Tibial artery (tissue), 4 donors: Measurements from ENCODE around the gene SMIM38.

Experiments used
- DNase-seq, 2 donors: peaks; one replicate each; pipeline ENCODE4 v3.0.0-alpha.2; 2019
- H3K27ac ChIP-seq, 2 donors: fragments of 200-600 bp; sonication (generic) in 1 of 2; 1 replicate in 1 of 2; 2 replicates in 1 of 2; pipeline ENCODE4 v1.5.1; 2018 to 2019; ENCODE audit warnings: mild to moderate bottlenecking in 1 of 2
- H3K27me3 ChIP-seq, 2 donors: fragments of 200-600 bp; sonication (generic) in 1 of 2; one replicate each; pipeline versions ENCODE4 v1.5.1 to v1.6.0; 2016 to 2019
- H3K36me3 ChIP-seq, 3 donors: fragments of 200-600 bp; sonication (generic) in 2 of 3; one replicate each; pipeline ENCODE4 v1.5.1; 2016 to 2019; ENCODE audit warnings: mild to moderate bottlenecking in 2 of 3
- H3K4me1 ChIP-seq, 4 donors: fragments of 200-600 bp; sonication (generic) in 2 of 4; 1 replicate in 3 of 4; 2 replicates in 1 of 4; pipeline ENCODE4 v1.5.1; 2016 to 2019
- H3K4me3 ChIP-seq, 2 donors: fragments of 200-600 bp; sonication (generic) in 1 of 2; 1 replicate in 1 of 2; 2 replicates in 1 of 2; pipeline ENCODE4 v1.5.1; 2018 to 2019; ENCODE audit warnings: mild to moderate bottlenecking in 2 of 2
- H3K9me3 ChIP-seq, 3 donors: fragments of 200-600 bp; sonication (generic) in 1 of 3; one replicate each; pipeline ENCODE4 v1.5.1; 2016 to 2019
- intact Hi-C: fragments of 100-400 bp; cut with DNase I; formaldehyde crosslinking; loops from one replicate; pipeline ENCODE4 v1.15.0; 2023; ENCODE audit warnings: low total_unique reads
- TF ChIP-seq, protein P1 (sequence below), 2 experiments: fragments of 200-600 bp in 1 of 2; fragments of 450-650 bp in 1 of 2; IDR thresholded peaks; one replicate each; pipeline ENCODE4 v1.5.1; 2017 to 2019; ENCODE audit warnings: antibody characterized with exemption in 2 of 2, mild to moderate bottlenecking in 1 of 2, moderate library complexity in 1 of 2

The SMIM38 gene

DNA sequence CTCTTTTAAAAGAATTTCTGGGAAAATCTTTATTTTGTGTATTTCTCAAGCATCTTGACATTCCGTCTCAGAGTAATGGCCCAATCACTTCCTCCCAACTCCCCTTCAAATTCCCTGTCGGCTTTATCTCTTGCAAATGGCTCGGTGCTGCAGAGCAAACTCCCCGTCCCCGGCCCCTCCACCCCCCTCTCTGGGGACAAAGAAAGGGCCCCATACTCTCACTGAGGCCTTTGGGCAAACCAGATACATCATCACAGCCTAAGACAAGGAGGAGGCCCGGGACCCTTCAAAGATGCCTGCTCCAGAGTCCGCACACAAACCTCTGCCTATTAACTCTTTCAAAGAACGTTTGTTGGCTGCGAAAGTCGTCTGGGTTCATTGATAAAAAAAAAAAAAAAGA, 3.9 kb upstream of the SMIM38 start:
- H3K4me1 ChIP-seq, result peaks cover 0 to 10% (median 4%) of the 10 kb centered on the region in 4 donors
- H3K27ac ChIP-seq, result no peak overlapping the region

DNA sequence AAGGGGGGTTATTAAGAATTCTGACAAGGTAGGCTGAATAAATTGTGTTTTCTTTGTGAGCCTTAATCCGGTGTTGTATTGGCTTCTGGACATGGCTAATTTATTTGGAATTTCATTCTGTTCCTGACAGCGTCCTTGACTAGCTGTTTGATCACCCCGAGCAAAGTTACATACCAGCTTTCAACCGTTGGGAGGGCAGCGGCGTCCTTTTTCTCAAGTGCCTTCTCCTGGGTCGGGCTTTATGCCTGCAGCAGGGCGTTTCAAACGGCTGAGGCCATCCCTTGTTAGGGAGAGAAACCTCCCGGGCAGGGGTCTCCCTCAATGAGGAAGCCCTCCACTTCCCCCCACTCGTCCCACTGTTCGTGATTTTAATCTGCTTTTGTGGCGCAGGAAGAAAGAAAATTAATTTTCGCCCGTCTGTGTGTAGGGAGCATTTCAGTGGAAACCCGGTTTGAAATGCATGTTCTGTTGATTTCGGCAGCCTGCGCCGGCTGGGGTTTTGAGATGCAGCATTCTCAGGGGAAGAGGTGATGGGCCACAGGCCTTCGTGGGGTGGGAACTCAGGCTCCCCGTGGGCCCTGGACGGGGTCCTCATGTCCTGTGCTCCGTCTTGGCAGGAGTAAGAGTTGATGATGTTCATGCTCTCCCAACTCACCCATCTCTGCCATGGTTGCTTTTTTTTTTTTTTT, 2.9 kb upstream of the SMIM38 start:
- H3K4me3 ChIP-seq, result no peak overlapping the region
- H3K27ac ChIP-seq, result no peak overlapping the region
- no peaks in the 10 kb centered on the region for H3K9me3 ChIP-seq
- TF ChIP-seq, protein P1, sequence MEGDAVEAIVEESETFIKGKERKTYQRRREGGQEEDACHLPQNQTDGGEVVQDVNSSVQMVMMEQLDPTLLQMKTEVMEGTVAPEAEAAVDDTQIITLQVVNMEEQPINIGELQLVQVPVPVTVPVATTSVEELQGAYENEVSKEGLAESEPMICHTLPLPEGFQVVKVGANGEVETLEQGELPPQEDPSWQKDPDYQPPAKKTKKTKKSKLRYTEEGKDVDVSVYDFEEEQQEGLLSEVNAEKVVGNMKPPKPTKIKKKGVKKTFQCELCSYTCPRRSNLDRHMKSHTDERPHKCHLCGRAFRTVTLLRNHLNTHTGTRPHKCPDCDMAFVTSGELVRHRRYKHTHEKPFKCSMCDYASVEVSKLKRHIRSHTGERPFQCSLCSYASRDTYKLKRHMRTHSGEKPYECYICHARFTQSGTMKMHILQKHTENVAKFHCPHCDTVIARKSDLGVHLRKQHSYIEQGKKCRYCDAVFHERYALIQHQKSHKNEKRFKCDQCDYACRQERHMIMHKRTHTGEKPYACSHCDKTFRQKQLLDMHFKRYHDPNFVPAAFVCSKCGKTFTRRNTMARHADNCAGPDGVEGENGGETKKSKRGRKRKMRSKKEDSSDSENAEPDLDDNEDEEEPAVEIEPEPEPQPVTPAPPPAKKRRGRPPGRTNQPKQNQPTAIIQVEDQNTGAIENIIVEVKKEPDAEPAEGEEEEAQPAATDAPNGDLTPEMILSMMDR (IDR thresholded peaks at IDR 0.05), result no peak
- peaks cover 0 to 12% (median 0%) of the 10 kb centered on the region in 3 donors for H3K36me3 ChIP-seq
- peaks cover 4 to 20% (median 14%) of the 10 kb centered on the region in 4 donors for H3K4me1 ChIP-seq
- DNase-seq, result peak in 1 of 2 donors; percentile 59
- intact Hi-C loops, result no loop called here
- H3K27me3 ChIP-seq, result no peaks in the 10 kb centered on the region

More for the DNA sequence above, 3.9 kb upstream of the SMIM38 start:
- peaks cover 0 to 6% (median 0%) of the 10 kb centered on the region in 3 donors for H3K9me3 ChIP-seq
- peaks cover 0 to 15% (median 5%) of the 10 kb centered on the region in 3 donors for H3K36me3 ChIP-seq
- intact Hi-C loops, result no loop called here
- TF ChIP-seq, protein P1 (IDR thresholded peaks at IDR 0.05), result no peak
- no peaks in the 10 kb centered on the region for H3K27me3 ChIP-seq
- DNase-seq, result peak in 1 of 2 donors; percentile 34
- H3K4me3 ChIP-seq, result no peak overlapping the region

DNA sequence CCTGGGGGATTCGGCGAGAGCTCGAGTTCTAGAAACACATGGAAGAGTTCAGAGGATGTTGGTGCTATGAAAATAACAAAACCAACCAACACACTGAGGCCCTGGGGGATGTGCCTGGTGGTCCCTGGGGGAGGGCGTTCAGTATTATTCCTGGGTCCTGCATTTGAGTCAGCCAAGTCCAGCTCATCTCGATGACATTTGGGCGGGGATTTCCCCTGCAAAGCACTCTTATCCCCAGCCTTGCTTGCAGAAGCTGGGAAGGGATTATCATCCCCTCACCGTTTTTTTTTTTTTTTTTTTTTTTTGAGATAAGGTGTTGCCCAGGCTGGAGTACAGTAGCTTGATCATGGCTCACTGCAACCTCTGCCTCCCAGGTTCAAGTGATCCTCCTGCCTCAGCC, 2.1 kb upstream of the SMIM38 start:
- no peaks in the 10 kb centered on the region for H3K27me3 ChIP-seq
- peaks cover 0 to 7% (median 0%) of the 10 kb centered on the region in 3 donors for H3K36me3 ChIP-seq
- H3K4me3 ChIP-seq, result no peak overlapping the region
- H3K27ac ChIP-seq, result no peak overlapping the region
- H3K9me3 ChIP-seq, result no peaks in the 10 kb centered on the region
- peaks cover 4 to 23% (median 15%) of the 10 kb centered on the region in 4 donors for H3K4me1 ChIP-seq
- intact Hi-C loops, result no loop called here
- DNase-seq, result peak in 1 of 2 donors; percentile 29
- TF ChIP-seq, protein P1 (IDR thresholded peaks at IDR 0.05), result no peak

DNA sequence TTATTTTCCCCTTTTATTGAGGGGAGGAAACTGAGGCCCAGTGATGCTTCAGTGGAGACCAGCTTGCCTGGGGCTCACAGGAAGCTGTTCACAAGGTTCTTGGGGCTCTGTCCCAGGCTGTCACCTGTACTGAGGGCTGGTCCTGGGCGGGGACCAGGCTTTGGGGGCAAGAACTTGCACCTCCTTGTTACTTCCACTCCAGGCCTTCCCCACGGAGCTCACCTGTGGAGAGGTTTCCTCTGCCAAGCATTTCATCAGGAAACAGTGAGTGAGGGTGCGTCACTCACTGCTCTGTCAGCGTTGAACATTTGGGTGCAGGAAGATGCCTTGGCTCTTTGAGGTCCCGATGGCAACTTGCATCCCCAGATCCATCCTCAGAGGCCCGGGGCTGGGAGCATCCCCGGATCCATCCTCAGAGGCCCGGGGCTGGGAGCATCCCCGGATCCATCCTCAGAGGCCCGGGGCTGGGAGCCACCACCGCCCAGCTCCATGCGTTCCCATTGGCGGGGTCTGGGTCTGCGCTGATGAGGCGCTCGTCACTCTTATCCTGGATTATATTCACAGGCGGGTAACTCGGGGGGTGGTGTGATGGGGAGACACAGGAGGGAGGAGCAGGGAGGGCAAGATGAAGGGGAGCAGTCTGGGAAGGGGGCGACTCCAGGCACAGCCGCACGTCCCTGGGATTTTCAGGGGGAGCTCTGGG, 1.4 kb upstream of the SMIM38 start:
- intact Hi-C loops, result no loop called here
- H3K36me3 ChIP-seq, result peaks cover 0 to under 1% (median 0%) of the 10 kb centered on the region in 3 donors
- DNase-seq, result peak in 1 of 2 donors; percentile 55
- no peaks in the 10 kb centered on the region for H3K27me3 ChIP-seq
- H3K4me3 ChIP-seq, result no peak overlapping the region
- TF ChIP-seq, protein P1 (IDR thresholded peaks at IDR 0.05), result no peak
- peaks cover 4 to 23% (median 15%) of the 10 kb centered on the region in 4 donors for H3K4me1 ChIP-seq
- H3K9me3 ChIP-seq, result no peaks in the 10 kb centered on the region
- H3K27ac ChIP-seq, result no peak overlapping the region

DNA sequence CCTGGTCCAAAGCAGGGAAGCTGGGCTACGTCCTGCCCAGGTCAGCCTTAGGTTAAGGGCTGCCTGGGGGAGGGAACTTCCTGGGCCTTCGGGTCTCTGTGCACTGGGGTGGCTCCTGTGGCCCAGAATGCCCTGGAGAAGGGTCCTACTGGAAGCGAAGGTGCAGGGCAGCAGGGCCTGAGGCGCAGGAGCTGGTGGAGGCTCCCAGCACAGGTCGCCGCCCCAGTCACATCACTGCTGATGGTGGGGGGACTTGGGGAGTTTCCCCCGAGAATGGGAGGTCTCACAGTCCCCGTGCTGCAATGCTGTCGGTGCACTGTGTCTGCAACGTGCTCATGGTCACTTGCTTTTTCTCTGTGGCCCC, 815 bp upstream of the SMIM38 start:
- no peaks in the 10 kb centered on the region for H3K9me3 ChIP-seq
- H3K36me3 ChIP-seq, result no peaks in the 10 kb centered on the region
- intact Hi-C loops, result no loop called here
- no peak overlapping the region for H3K27ac ChIP-seq
- H3K4me3 ChIP-seq, result no peak overlapping the region
- H3K27me3 ChIP-seq, result no peaks in the 10 kb centered on the region
- TF ChIP-seq, protein P1 (IDR thresholded peaks at IDR 0.05), result no peak
- DNase-seq, result no peak
- H3K4me1 ChIP-seq, result peaks cover 4 to 23% (median 15%) of the 10 kb centered on the region in 4 donors
